OCI-LY7 (cell line): ENCODE measurements around the gene TMEM54. TPM values are rescaled to one million over a fixed set of nuclear protein-coding genes. Genes with fewer than 3 reads are reported as not detected.

Experiments
- BruUV-seq: library from RNA; stranded (reverse); fragments of 400-500 nt; replicated peaks from 2 replicates; lab custom pipeline; 2021; lab: Mats Ljungman, UMichigan
- CTCF ChIA-PET: fragments of 300-600 bp; sonication (Branson Sonifier 250); formaldehyde crosslinking; loops from one replicate; lab custom pipeline; 2022; ENCODE audit warnings: antibody characterized with exemption; ENCODE audit not compliant: unreplicated experiment; lab: Charles Lee
- POLR2A ChIA-PET: fragments of 300-600 bp; sonication (Branson Sonifier 250); formaldehyde crosslinking; loops from one replicate; lab custom pipeline; 2022; ENCODE audit warnings: antibody characterized with exemption; lab: Charles Lee
- DNase-seq: peaks from one replicate; pipeline ENCODE4 v3.0.0-alpha.2; 2015; ENCODE audit warnings: low spot score
- H2AFZ ChIP-seq: fragments of 200-600 bp; sonication (generic), shearing (Covaris generic); 2 replicates; pipeline ENCODE4 v1.6.1; 2014; ENCODE audit warnings: mild to moderate bottlenecking, antibody characterized with exemption, low read length, moderate library complexity
- H3K27ac ChIP-seq: fragments of 200-600 bp; sonication (generic); 2 replicates; pipeline ENCODE4 v1.5.1; 2014; ENCODE audit warnings: mixed run types, low read depth, mild to moderate bottlenecking, moderate library complexity, low read length, inconsistent platforms; ENCODE audit not compliant: poor library complexity, severe bottlenecking
- H3K36me3 ChIP-seq: fragments of 200-600 bp; sonication (generic); 2 replicates; pipeline ENCODE4 v1.6.1; 2014; ENCODE audit warnings: mild to moderate bottlenecking, antibody characterized with exemption, low read length, moderate library complexity, mixed read lengths; ENCODE audit not compliant: insufficient read depth
- H3K4me1 ChIP-seq: fragments of 200-600 bp; sonication (generic); 2 replicates; pipeline ENCODE4 v1.5.1; 2014; ENCODE audit warnings: mild to moderate bottlenecking, low read length; ENCODE audit not compliant: insufficient read depth, poor library complexity, severe bottlenecking
- H3K4me2 ChIP-seq: fragments of 200-600 bp; sonication (generic); 2 replicates; pipeline ENCODE4 v1.6.1; 2014; ENCODE audit warnings: mild to moderate bottlenecking, low read length
- H3K4me3 ChIP-seq: fragments of 200-600 bp; sonication (generic); 2 replicates; pipeline ENCODE4 v1.5.1; 2014; ENCODE audit warnings: mild to moderate bottlenecking, low read depth, low read length; ENCODE audit not compliant: poor library complexity, severe bottlenecking
- H3K79me2 ChIP-seq: fragments of 200-600 bp; sonication (generic); 2 replicates; pipeline ENCODE4 v1.6.1; 2016; ENCODE audit warnings: low read depth, mild to moderate bottlenecking, low read length, moderate library complexity, mixed read lengths; ENCODE audit not compliant: insufficient read depth
- H3K9me2 ChIP-seq: fragments of 200-600 bp; sonication (generic); 2 replicates; pipeline ENCODE4 v1.6.1; 2016; ENCODE audit warnings: mild to moderate bottlenecking, low read length, mixed read lengths; ENCODE audit not compliant: insufficient read depth
- H3K9me3 ChIP-seq: fragments of 200-600 bp; sonication (generic); 2 replicates; pipeline ENCODE4 v1.6.1; 2014; ENCODE audit warnings: mild to moderate bottlenecking, mixed run types, low read length, mixed read lengths
- H4K20me1 ChIP-seq: fragments of 200-600 bp; sonication (generic); 2 replicates; pipeline ENCODE4 v1.6.1; 2014; ENCODE audit warnings: mild to moderate bottlenecking, antibody characterized with exemption, low read length, moderate library complexity, mixed read lengths; ENCODE audit not compliant: insufficient read depth
- CTCF ChIP-seq: fragments of 200-600 bp; sonication (generic); conservative IDR thresholded peaks from 2 replicates; pipeline ENCODE4 v1.5.1; 2014; ENCODE audit warnings: mild to moderate bottlenecking, antibody characterized with exemption, low read length, moderate library complexity, mixed read lengths
- EZH2phosphoT487 ChIP-seq: fragments of 200-600 bp; sonication (generic); IDR thresholded peaks from 2 replicates; pipeline ENCODE4 v1.6.1; 2018; ENCODE audit warnings: low read depth, borderline replicate concordance, mild to moderate bottlenecking, mixed run types, antibody characterized with exemption, low read length, moderate library complexity, mixed read lengths
- intact Hi-C: fragments of 100-400 bp; cut with micrococcal nuclease; formaldehyde crosslinking; loops from one replicate; pipeline ENCODE4 v1.10.0; 2022; ENCODE audit not compliant: unreplicated experiment
- total RNA-seq, 2 experiments: library from RNA; depleted of rRNA in 1 of 2; stranded (reverse); fragments of >200 nt in 1 of 2; shearing (Covaris generic) in 1 of 2; gene quantifications; 2 replicates each; pipeline ENCODE4 v1.2.3, GENCODE V29; 2014 to 2022

Gene TMEM54
- total RNA-seq, 2 experiments from 2014 or later = 0.93 to 3.1 TPM

- H3K36me3 ChIP-seq = no peaks in the 10 kb centered on the region
- no peaks in the 10 kb centered on the region for H3K9me3 ChIP-seq
- intact Hi-C loops = no loop called here
- ChIA-PET POLR2A (no interaction called here), CTCF (no interaction called here)
- H2AFZ ChIP-seq = no peak overlapping the region
- no peak overlapping the region for H3K4me3 ChIP-seq
- no peaks in the 10 kb centered on the region for H3K79me2 ChIP-seq
- no peak overlapping the region for H3K27ac ChIP-seq
- TF ChIP-seq EZH2phosphoT487 = no peak
- no peak for TF ChIP-seq CTCF
- no peak for DNase-seq
- peaks cover 2% of the 10 kb centered on the region for H3K4me1 ChIP-seq
- no peak overlapping the region for H3K4me2 ChIP-seq
- H3K9me2 ChIP-seq = no peaks in the 10 kb centered on the region
- no TSS peak for BruUV-seq
- H4K20me1 ChIP-seq = no peaks in the 10 kb centered on the region
Measured at GRCh38 chr1:32887623-32888022, 13.6 kb downstream of the TMEM54 start.

GRCh38 chr1:32886828-32887414, 14.3 kb downstream of the TMEM54 start:
- H3K4me3 ChIP-seq = no peak overlapping the region
- H4K20me1 ChIP-seq = no peaks in the 10 kb centered on the region
- TF ChIP-seq CTCF (0 out of 2 replicates have a peak, but pooled peaks have one; percentile 16), EZH2phosphoT487 (no peak)
- no peaks in the 10 kb centered on the region for H3K79me2 ChIP-seq
- no peak for DNase-seq
- BruUV-seq = no TSS peak
- H3K4me2 ChIP-seq = no peak overlapping the region
- no peak overlapping the region for H3K27ac ChIP-seq
- ChIA-PET CTCF (no interaction called here), POLR2A (interaction anchor here (0.5 kb wide), 1 partner anchor 112 kb away, joined by 3 read pairs; no protein-coding TSS in a partner anchor)
- H3K36me3 ChIP-seq = no peaks in the 10 kb centered on the region
- H2AFZ ChIP-seq = no peak overlapping the region
- H3K9me2 ChIP-seq = no peaks in the 10 kb centered on the region
- H3K9me3 ChIP-seq = no peaks in the 10 kb centered on the region
- intact Hi-C loops = no loop called here
- H3K4me1 ChIP-seq = no peaks in the 10 kb centered on the region
